LNCaP clone FGC (cell line): ENCODE results near the gene PRPF38A.

Experiments used
- DNase-seq: peaks from one replicate; pipeline ENCODE4 v3.0.0-alpha.2; 2011; ENCODE audit warnings: low read depth
- H3K4me3 ChIP-seq: 2 replicates; pipeline ENCODE4 v1.5.1; 2011; ENCODE audit warnings: mild to moderate bottlenecking, low read depth, low read length, control low read depth
- TF ChIP-seq, protein P1 (sequence below): IDR thresholded peaks from 2 replicates; pipeline ENCODE4 v1.5.1; 2012; ENCODE audit warnings: mild to moderate bottlenecking; ENCODE audit not compliant: control insufficient read depth, insufficient read depth; ENCODE audit errors: extremely low read depth

Gene PRPF38A

DNA sequence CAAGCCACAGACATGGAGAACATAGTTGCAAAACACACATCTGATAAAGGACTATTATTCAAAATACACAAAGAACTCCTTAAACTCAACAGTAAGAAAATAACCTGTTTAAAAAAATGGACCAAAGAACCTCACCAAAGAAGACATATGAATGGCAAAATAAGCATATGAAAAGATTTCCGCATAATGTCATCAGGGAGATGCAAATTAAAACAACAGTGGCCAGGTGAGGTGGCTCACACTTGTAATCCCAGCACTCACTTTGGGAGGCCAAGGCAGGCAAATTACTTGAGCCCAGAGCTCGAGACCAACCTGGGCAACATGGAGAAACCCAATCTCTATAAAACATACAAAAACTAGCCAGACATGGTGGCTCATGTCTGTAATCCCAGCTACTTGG, 50.4 kb downstream of the PRPF38A start:
- TF ChIP-seq, protein P1, sequence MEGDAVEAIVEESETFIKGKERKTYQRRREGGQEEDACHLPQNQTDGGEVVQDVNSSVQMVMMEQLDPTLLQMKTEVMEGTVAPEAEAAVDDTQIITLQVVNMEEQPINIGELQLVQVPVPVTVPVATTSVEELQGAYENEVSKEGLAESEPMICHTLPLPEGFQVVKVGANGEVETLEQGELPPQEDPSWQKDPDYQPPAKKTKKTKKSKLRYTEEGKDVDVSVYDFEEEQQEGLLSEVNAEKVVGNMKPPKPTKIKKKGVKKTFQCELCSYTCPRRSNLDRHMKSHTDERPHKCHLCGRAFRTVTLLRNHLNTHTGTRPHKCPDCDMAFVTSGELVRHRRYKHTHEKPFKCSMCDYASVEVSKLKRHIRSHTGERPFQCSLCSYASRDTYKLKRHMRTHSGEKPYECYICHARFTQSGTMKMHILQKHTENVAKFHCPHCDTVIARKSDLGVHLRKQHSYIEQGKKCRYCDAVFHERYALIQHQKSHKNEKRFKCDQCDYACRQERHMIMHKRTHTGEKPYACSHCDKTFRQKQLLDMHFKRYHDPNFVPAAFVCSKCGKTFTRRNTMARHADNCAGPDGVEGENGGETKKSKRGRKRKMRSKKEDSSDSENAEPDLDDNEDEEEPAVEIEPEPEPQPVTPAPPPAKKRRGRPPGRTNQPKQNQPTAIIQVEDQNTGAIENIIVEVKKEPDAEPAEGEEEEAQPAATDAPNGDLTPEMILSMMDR: no peak
- no peak for DNase-seq
- no peak overlapping the region for H3K4me3 ChIP-seq

- TF ChIP-seq, protein P1: no peak
- H3K4me3 ChIP-seq: no peak overlapping the region
- DNase-seq: no peak
These were observed 51.3 kb downstream of the PRPF38A start for GRCh38 chr1:52455686-52456085.

DNA sequence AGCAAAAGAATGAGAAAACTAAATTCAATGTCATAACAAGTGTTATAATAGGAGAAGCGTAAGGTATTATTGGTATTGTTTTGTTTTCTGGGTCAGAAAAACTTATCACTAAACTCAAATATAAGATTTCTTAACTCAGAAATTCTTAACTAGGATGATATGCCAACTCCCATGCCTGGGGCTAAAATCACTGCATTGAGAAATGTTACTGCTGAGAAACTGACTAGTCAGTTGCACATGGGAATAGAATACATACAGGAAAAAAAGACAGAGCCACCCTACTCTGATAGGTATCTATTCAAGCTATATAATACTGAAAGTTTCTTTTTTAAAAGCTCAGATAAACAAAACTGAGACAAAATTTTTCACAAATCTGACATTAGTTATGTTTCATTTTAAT, 56.3 kb downstream of the PRPF38A start:
- H3K4me3 ChIP-seq: no peak overlapping the region
- TF ChIP-seq, protein P1: no peak
- no peak for DNase-seq

- no peak for DNase-seq
- TF ChIP-seq, protein P1: no peak
- no peak overlapping the region for H3K4me3 ChIP-seq
These were observed 57.4 kb downstream of the PRPF38A start for GRCh38 chr1:52461821-52462220.

- DNase-seq: no peak
- TF ChIP-seq, protein P1: no peak
- no peak overlapping the region for H3K4me3 ChIP-seq
These were observed 59.5 kb downstream of the PRPF38A start for GRCh38 chr1:52463891-52464290.

DNA sequence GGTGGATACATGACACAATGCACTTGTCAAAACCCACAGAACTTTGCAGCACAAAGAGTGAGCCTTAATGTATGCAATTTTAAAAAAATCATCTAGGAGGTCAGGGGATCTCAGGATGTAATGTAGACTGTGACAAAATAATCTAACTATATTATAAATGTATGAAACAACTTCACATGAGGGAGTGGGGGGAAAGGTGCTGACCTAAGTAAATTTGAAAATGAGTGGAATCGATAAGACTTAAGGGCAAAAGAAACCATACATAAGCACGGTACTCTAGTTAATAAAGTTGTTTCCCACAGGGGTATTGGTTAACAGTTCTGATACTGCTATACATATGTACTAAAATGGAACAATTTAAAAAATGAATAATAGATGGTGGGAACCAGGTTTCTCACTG, 64.7 kb downstream of the PRPF38A start:
- TF ChIP-seq, protein P1: no peak
- no peak for DNase-seq
- no peak overlapping the region for H3K4me3 ChIP-seq
